Ascending aorta (tissue), 2 donors: ENCODE measurements around the gene KRTAP9-8. TPM values are rescaled to one million over a fixed set of nuclear protein-coding genes. Genes with fewer than 3 reads are reported as not detected.
"Not testable (repeated sequence)": the region's sequence is repeated elsewhere in the genome, so short reads cannot be mapped to it uniquely, and the experiment has no call there.

Source experiments
- DNase-seq, 2 donors: peaks; one replicate each; pipeline ENCODE4 v3.0.0-alpha.2; 2019; ENCODE audit warnings: low spot score in 2 of 2
- H3K27ac ChIP-seq, 2 donors: fragments of 200-600 bp; sonication (generic); one replicate each; pipeline ENCODE4 v1.5.1; 2016 to 2017; ENCODE audit warnings: mild to moderate bottlenecking in 1 of 2
- H3K27me3 ChIP-seq: fragments of 200-600 bp; sonication (generic); one replicate; pipeline ENCODE4 v1.5.1; 2017
- H3K36me3 ChIP-seq, 2 donors: fragments of 200-600 bp; sonication (generic); one replicate each; pipeline ENCODE4 v1.5.1; 2016
- H3K4me1 ChIP-seq, 2 donors: fragments of 200-600 bp; sonication (generic); one replicate each; pipeline ENCODE4 v1.5.1; 2016 to 2017; ENCODE audit warnings: mild to moderate bottlenecking in 1 of 2
- H3K4me3 ChIP-seq, 2 donors: fragments of 200-600 bp; sonication (generic); one replicate each; pipeline ENCODE4 v1.5.1; 2016 to 2017; ENCODE audit warnings: mild to moderate bottlenecking in 1 of 2
- H3K9me3 ChIP-seq, 2 donors: fragments of 200-600 bp; sonication (generic); one replicate each; pipeline ENCODE4 v1.5.1; 2016
- intact Hi-C: fragments of 100-400 bp; cut with DNase I; formaldehyde crosslinking; loops from one replicate; pipeline ENCODE4 v1.15.1; 2023
- total RNA-seq: library from RNA; depleted of rRNA; stranded (reverse); fragments of >200 nt; gene quantifications from one replicate; pipeline ENCODE4 v1.1.0, GENCODE V29; 2016
- TF ChIP-seq, protein P1 (sequence below), 3 experiments: fragments of 200-600 bp in 2 of 3; fragments of 450-650 bp in 1 of 3; sonication (generic) in 2 of 3; IDR thresholded peaks; one replicate each; pipeline ENCODE4 v1.5.1; 2016 to 2019; ENCODE audit warnings: antibody characterized with exemption in 3 of 3, mild to moderate bottlenecking in 1 of 3, moderate library complexity in 1 of 3

KRTAP9-8 gene
- total RNA-seq, 1 donor from 2014 or later = not detected

DNA sequence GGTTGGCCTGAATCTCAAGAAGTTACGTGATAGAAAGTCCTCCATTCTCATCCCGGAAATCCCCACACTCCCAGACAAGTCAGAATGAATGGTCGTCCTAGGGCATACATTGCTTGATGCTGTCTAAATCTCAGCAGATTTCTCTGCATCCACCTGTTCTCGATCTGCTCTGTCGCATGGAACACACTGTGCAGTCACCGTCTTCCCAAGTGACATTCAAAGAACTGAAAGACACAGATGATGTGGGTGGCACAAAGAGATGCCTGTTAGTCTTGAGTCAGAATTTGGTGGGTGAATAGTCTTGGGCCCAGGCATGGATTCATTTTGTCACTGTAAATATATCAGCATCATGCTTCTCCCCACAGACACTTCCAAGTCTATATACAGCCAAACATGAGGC is 6.1 kb upstream of the KRTAP9-8 start:
- intact Hi-C loops = no loop called here
- TF ChIP-seq, protein P1, sequence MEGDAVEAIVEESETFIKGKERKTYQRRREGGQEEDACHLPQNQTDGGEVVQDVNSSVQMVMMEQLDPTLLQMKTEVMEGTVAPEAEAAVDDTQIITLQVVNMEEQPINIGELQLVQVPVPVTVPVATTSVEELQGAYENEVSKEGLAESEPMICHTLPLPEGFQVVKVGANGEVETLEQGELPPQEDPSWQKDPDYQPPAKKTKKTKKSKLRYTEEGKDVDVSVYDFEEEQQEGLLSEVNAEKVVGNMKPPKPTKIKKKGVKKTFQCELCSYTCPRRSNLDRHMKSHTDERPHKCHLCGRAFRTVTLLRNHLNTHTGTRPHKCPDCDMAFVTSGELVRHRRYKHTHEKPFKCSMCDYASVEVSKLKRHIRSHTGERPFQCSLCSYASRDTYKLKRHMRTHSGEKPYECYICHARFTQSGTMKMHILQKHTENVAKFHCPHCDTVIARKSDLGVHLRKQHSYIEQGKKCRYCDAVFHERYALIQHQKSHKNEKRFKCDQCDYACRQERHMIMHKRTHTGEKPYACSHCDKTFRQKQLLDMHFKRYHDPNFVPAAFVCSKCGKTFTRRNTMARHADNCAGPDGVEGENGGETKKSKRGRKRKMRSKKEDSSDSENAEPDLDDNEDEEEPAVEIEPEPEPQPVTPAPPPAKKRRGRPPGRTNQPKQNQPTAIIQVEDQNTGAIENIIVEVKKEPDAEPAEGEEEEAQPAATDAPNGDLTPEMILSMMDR (IDR thresholded peaks at IDR 0.05) = no peak
- Histone ChIP-seq H3K36me3 (no peaks in the 10 kb centered on the region), H3K27me3 (no peaks in the 10 kb centered on the region), H3K27ac (no peak overlapping the region), H3K4me1 (no peaks in the 10 kb centered on the region), H3K9me3 (no peaks in the 10 kb centered on the region), H3K4me3 (no peak overlapping the region)
- DNase-seq = no peak

DNA sequence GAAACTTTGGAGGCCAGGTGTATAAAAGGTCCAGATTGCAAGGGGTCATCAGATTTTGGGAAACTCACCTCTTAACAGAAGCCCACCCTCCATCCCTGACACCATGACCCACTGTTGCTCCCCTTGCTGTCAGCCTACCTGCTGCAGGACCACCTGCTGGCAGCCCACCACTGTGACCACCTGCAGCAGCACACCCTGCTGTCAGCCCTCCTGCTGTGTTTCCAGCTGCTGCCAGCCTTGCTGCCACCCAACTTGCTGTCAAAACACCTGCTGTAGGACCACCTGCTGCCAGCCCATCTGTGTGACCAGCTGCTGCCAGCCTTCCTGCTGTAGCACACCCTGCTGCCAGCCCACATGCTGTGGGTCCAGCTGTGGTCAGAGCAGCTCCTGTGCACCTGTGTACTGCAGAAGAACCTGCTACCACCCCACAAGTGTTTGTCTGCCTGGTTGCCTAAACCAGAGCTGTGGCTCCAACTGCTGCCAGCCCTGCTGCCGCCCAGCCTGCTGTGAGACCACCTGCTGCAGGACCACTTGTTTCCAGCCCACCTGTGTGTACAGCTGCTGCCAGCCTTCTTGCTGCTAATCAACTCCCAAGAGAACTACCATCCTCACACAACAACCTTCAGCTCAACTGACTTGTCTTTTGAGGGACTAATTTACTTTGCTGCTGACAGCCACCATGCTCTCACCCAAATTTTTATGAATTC is 5.2 kb upstream of the KRTAP9-8 start, which contains the start of gene KRTAP9-3:
Gene KRTAP9-3 (plus strand): TSS at position 51 of the 707 bp plus-strand sequence. CDS start 53 bp downstream, at position 104.
- H3K4me3 ChIP-seq, H3K4me1 ChIP-seq, H3K27me3 ChIP-seq, H3K36me3 ChIP-seq, H3K27ac ChIP-seq, intact Hi-C loops, H3K9me3 ChIP-seq, DNase-seq: not testable (repeated sequence)

DNA sequence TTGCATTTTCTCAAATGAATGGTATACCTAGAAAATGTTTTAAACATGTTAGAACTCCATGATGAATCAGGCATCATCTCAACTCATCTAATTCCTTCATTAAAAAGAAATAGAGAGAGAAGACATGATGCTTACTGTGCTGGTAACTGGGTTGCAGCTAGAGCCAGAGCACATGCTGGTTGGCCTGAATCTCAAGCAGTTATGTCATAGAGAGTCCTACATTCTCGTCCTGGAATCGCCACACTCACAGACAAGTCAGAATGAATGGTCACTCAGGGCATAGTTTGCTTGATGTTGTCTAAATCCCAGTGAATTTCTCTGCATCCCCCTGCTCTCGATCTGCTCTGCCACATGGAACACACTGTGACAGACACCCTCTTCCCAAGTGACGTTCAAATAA is 683 bp upstream of the KRTAP9-8 start:
- H3K4me1 ChIP-seq, intact Hi-C loops, H3K4me3 ChIP-seq, H3K9me3 ChIP-seq, DNase-seq, H3K27ac ChIP-seq, H3K36me3 ChIP-seq, H3K27me3 ChIP-seq: not testable (repeated sequence)

DNA sequence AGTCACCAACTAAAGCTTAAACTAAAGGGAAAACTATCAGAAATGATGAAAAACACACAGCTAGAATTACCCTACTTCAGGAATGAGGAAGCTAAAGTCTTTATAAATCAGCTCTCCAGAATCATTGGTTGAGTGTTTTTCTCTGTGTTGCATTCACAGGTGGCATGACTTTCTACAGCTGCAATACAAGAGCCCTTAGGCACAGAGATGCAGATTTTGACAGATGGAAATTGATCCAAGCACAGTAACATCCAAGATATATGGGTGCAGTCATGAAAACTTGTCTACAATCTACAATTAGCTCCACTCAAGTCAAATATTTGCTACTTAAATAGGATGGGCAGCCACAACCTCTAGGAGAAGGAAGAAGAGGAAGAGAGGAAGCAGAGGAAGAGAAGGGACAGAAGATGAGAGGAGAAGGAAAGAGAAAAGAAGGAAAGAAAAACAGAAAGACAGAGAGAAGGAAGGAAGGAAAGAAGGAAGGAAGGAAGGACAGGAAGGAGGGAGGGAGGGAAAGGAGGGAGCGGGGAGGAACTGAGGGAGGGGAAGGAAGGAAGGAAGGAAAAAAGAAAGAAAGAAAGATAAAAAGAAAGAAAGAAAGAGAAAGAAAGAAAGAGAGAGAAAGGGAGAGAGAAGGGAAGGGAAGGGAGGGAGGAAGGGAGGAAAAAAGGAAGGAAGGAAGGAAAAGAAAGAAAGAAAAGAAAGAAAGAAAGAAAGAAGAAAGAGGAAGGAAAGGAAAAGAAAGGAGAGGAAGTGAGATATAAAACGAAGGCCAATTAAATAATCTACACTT is 9.4 kb downstream of the KRTAP9-8 start:
- DNase-seq, H3K4me3 ChIP-seq, H3K36me3 ChIP-seq, H3K27me3 ChIP-seq, intact Hi-C loops, H3K9me3 ChIP-seq, H3K4me1 ChIP-seq, H3K27ac ChIP-seq: not testable (repeated sequence)

DNA sequence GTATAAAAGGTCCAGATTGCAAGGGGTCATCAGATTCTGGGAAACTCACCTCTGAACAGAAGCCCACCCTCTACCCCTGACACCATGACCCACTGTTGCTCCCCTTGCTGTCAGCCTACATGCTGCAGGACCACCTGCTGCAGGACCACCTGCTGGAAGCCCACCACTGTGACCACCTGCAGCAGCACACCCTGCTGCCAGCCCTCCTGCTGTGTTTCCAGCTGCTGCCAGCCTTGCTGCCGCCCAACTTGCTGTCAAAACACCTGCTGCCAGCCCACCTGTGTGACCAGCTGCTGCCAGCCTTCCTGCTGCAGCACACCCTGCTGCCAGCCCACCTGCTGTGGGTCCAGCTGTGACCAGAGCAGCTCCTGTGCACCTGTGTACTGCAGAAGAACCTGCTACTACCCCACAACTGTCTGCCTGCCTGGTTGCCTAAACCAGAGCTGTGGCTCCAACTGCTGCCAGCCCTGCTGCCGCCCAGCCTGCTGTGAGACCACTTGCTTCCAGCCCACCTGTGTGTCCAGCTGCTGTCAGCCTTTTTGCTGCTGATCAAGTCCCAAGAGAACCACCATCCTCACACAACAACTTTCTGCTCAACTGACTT is 11.9 kb downstream of the KRTAP9-8 start, which contains the start of gene KRTAP9-4:
Gene KRTAP9-4 (plus strand): TSS at position 51 of the 604 bp plus-strand sequence. CDS start 34 bp downstream, at position 85.
- H3K9me3 ChIP-seq, H3K4me3 ChIP-seq, intact Hi-C loops, H3K27ac ChIP-seq, H3K27me3 ChIP-seq, H3K36me3 ChIP-seq, H3K4me1 ChIP-seq, DNase-seq: not testable (repeated sequence)

DNA sequence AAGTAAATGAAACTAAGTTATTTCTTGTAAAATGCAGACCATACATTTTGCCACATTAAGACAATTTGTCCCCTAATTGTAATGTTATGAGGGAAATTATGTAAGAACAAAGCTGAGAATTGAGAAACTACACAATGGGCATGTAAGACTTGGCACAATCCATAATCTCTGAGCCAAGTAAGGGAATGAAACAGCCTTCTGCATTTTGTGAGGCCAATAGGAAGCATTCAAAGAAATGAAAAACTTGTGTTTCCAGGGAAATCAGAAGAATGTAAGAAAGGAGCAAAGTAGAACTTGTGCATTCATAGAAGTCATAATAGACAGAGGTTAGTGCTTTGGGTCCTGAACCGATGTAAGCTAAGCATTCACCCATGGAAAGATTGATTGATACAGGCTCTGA is 13.5 kb downstream of the KRTAP9-8 start:
- Histone ChIP-seq H3K9me3 (no peaks in the 10 kb centered on the region), H3K4me1 (no peaks in the 10 kb centered on the region), H3K36me3 (no peaks in the 10 kb centered on the region), H3K27ac (no peak overlapping the region), H3K4me3 (no peak overlapping the region), H3K27me3 (no peaks in the 10 kb centered on the region)
- no peak for DNase-seq
- TF ChIP-seq, protein P1 (IDR thresholded peaks at IDR 0.05) = no peak
- intact Hi-C loops = no loop called here

DNA sequence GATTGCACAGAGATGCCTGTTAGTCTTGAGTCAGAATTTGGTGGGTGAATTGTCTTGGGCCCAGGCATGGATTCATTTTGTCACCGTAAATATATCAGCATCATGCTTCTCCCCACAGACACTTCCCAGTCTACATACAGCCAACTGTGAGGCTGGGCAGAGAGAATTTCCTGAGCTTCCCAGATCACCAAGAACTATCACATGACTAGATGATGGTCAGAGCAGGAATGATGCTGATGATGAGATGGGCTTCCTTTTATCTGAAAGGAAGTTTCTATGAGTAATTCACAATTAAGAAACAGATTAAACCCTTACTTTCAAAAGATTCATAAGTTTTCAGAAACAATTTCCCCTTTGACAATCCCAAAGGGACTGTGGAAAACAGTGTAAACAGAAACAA is 17.1 kb downstream of the KRTAP9-8 start:
- no peak for DNase-seq
- no peaks in the 10 kb centered on the region for H3K36me3 ChIP-seq
- H3K4me3 ChIP-seq = no peak overlapping the region
- H3K27ac ChIP-seq = no peak overlapping the region
- TF ChIP-seq, protein P1 (IDR thresholded peaks at IDR 0.05) = no peak
- no peaks in the 10 kb centered on the region for H3K4me1 ChIP-seq
- no peaks in the 10 kb centered on the region for H3K27me3 ChIP-seq
- H3K9me3 ChIP-seq = no peaks in the 10 kb centered on the region
- intact Hi-C loops = no loop called here

DNA sequence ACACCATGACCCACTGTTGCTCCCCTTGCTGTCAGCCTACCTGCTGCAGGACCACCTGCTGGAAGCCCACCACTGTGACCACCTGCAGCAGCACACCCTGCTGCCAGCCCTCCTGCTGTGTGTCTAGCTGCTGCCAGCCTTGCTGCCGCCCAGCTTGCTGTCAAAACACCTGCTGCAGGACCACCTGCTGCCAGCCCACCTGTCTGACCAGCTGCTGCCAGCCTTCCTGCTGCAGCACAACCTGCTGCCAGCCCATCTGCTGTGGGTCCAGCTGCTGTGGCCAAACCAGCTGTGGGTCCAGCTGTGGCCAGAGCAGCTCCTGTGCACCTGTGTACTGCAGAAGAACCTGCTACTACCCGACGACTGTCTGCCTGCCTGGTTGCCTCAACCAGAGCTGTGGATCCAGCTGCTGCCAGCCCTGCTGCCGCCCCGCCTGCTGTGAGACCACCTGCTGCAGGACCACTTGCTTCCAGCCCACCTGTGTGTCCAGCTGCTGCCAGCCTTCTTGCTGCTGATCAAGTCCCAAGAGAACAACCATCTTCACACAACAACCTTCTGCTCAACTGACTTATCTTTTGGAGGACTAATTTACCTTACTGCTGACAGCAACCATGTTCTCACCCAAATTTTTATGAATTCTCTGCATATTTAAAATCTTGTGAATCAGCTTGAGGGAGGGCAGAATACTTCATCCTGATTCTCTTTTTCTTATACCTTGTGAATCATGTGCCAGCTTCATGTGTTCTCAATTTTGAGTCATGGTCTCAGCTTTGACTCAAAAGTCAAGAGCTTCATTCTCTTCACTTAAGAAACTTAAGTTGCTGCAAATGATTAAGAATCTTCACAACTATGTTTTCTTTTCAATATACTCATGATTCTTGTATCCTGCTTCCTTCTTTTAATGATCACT is 17.8 kb downstream of the KRTAP9-8 start, which contains the start of gene KRTAP9-9:
Gene KRTAP9-9 (plus strand): TSS at position 4 of the 910 bp plus-strand sequence.
- H3K9me3 ChIP-seq, H3K4me3 ChIP-seq, DNase-seq, H3K4me1 ChIP-seq, intact Hi-C loops, H3K36me3 ChIP-seq, H3K27ac ChIP-seq, H3K27me3 ChIP-seq: not testable (repeated sequence)
